WERI-Rb-1 (cell line): Measurements from ENCODE around the gene THOC6.

ENCODE experiments used
- DNase-seq: peaks from one replicate; pipeline ENCODE4 v3.0.0-alpha.2; 2020
- H3K27ac ChIP-seq: fragments of 250-450 bp; sonication (Bioruptor Pico); 2 replicates; pipeline ENCODE4 v1.5.1; 2020; ENCODE audit warnings: mild to moderate bottlenecking, moderate library complexity
- H3K27me3 ChIP-seq: fragments of 250-450 bp; sonication (Bioruptor Pico); 2 replicates; pipeline ENCODE4 v1.5.1; 2021; ENCODE audit warnings: mild to moderate bottlenecking, low read depth, moderate library complexity; ENCODE audit not compliant: insufficient read depth, severe bottlenecking
- H3K36me3 ChIP-seq: fragments of 250-450 bp; sonication (Bioruptor Pico); 2 replicates; pipeline ENCODE4 v1.5.1; 2020; ENCODE audit warnings: mild to moderate bottlenecking, moderate library complexity
- H3K4me3 ChIP-seq: 2 replicates; pipeline ENCODE4 v1.5.1; 2011; ENCODE audit warnings: low read depth, mild to moderate bottlenecking, control low read depth, low read length
- H3K9me3 ChIP-seq: fragments of 250-450 bp; sonication (Bioruptor Pico); 2 replicates; pipeline ENCODE4 v1.5.1; 2021; ENCODE audit warnings: mild to moderate bottlenecking, moderate library complexity; ENCODE audit not compliant: severe bottlenecking
- CTCF ChIP-seq: IDR thresholded peaks from 2 replicates; pipeline ENCODE4 v1.5.1; 2011; ENCODE audit warnings: low read depth, mild to moderate bottlenecking, control low read depth, inconsistent platforms, low read length

Gene THOC6

GRCh38 chr16:3020604-3021448, 3.0 kb upstream of the THOC6 start:
- DNase-seq = no peak
- peak overlapping the region; percentile 57 for H3K4me3 ChIP-seq
- peaks cover 17% of the 10 kb centered on the region for H3K36me3 ChIP-seq
- H3K27ac ChIP-seq = peak overlapping the region; percentile 51
- H3K9me3 ChIP-seq = no peaks in the 10 kb centered on the region
- no peaks in the 10 kb centered on the region for H3K27me3 ChIP-seq
- TF ChIP-seq CTCF = no peak

- peak overlapping the region; percentile 57 for H3K4me3 ChIP-seq
- TF ChIP-seq CTCF = peak; percentile 74
- H3K36me3 ChIP-seq = peaks cover 25% of the 10 kb centered on the region
- peak overlapping the region; percentile 32 for H3K27ac ChIP-seq
- DNase-seq = peak; percentile 87
- no peaks in the 10 kb centered on the region for H3K9me3 ChIP-seq
- no peaks in the 10 kb centered on the region for H3K27me3 ChIP-seq
Measured at GRCh38 chr16:3021449-3022207, 2.2 kb upstream of the THOC6 start.

- H3K36me3 ChIP-seq = peaks cover 31% of the 10 kb centered on the region
- no peaks in the 10 kb centered on the region for H3K27me3 ChIP-seq
- no peak overlapping the region; the same call in 1 of the 2 replicates for H3K27ac ChIP-seq
- H3K9me3 ChIP-seq = no peaks in the 10 kb centered on the region
- TF ChIP-seq CTCF = no peak
- H3K4me3 ChIP-seq = no peak overlapping the region
- peak; percentile 46 for DNase-seq
Measured at GRCh38 chr16:3022208-3022683, 1.6 kb upstream of the THOC6 start.

- H3K9me3 ChIP-seq = no peaks in the 10 kb centered on the region
- TF ChIP-seq CTCF = no peak
- H3K36me3 ChIP-seq = peaks cover 37% of the 10 kb centered on the region
- peak overlapping the region; percentile 96 for H3K27ac ChIP-seq
- DNase-seq = no peak
- peak overlapping the region; percentile 69; the same call in 1 of the 2 replicates for H3K4me3 ChIP-seq
- no peaks in the 10 kb centered on the region for H3K27me3 ChIP-seq
Measured at GRCh38 chr16:3022684-3023414, 986 bp upstream of the THOC6 start.

GRCh38 chr16:3023415-3023668, 493 bp upstream of the THOC6 start:
- peak overlapping the region; percentile 69 for H3K4me3 ChIP-seq
- no peak for DNase-seq
- peaks cover 37% of the 10 kb centered on the region for H3K36me3 ChIP-seq
- peak overlapping the region; percentile 96 for H3K27ac ChIP-seq
- H3K27me3 ChIP-seq = no peaks in the 10 kb centered on the region
- TF ChIP-seq CTCF = no peak
- H3K9me3 ChIP-seq = no peaks in the 10 kb centered on the region
